ENCODE results near the gene TNFRSF1B.

The TNFRSF1B gene

GRCh38 chr1:12251442-12251841, 84.7 kb downstream of the TNFRSF1B start:
- no peak for TF ChIP-seq CTCF (IDR thresholded peaks at IDR 0.05; ENCODE audit: insufficient read depth, low read depth, low read length, missing control alignments)
- no peak for DNase-seq (ENCODE audit: low read depth)
- H3K4me3 ChIP-seq (ENCODE audit: low read depth, low read length): no peak overlapping the region

- no peak for TF ChIP-seq CTCF (IDR thresholded peaks at IDR 0.05; ENCODE audit: insufficient read depth, low read depth, low read length, missing control alignments)
- no peak overlapping the region for H3K4me3 ChIP-seq (ENCODE audit: low read depth, low read length)
- DNase-seq (ENCODE audit: low read depth): no peak
Measured at GRCh38 chr1:12255913-12256312, 89.1 kb downstream of the TNFRSF1B start.

- DNase-seq (ENCODE audit: low read depth): no peak
- no peak for TF ChIP-seq CTCF (IDR thresholded peaks at IDR 0.05; ENCODE audit: insufficient read depth, low read depth, low read length, missing control alignments)
- H3K4me3 ChIP-seq (ENCODE audit: low read depth, low read length): no peak overlapping the region
Measured at GRCh38 chr1:12258272-12258671, 91.5 kb downstream of the TNFRSF1B start.
